ENCODE results near the gene GNRH2.

- TF ChIP-seq JUN (IDR thresholded peaks at IDR 0.05; ENCODE audit: low read depth, low read length) (no peak), CTCF (IDR thresholded peaks at IDR 0.05; ENCODE audit: control extremely low read depth in 1 of 3, insufficient read depth in 1 of 3, low read depth in 1 of 3, low read length in 3 of 3) (peak; percentile 42 to 48 (median 46)), EZH2 (IDR thresholded peaks at IDR 0.05; ENCODE audit: low read depth, low read length, severe bottlenecking) (no peak)
Observed at GRCh38 chr20:3068986-3069900, 25.8 kb downstream of the GNRH2 start.

Measured in H1 (cell line).